H9 (cell line): ENCODE results near the gene ABCA10. TPM values are rescaled to one million over a fixed set of nuclear protein-coding genes. Genes with fewer than 3 reads are reported as not detected.

Experiments used
- DNase-seq: peaks from one replicate; pipeline ENCODE4 v3.0.0-alpha.2; 2017
- H2AFZ ChIP-seq: one replicate; pipeline ENCODE4 v1.6.1; 2013; ENCODE audit warnings: mild to moderate bottlenecking, low read length, control low read depth, moderate library complexity
- H2AK5ac ChIP-seq: 2 replicates; pipeline ENCODE4 v1.6.1; 2013; ENCODE audit warnings: low read length, control low read depth, mixed read lengths; ENCODE audit not compliant: insufficient read length
- H2BK120ac ChIP-seq: one replicate; pipeline ENCODE4 v1.6.1; 2013; ENCODE audit warnings: low read depth, mild to moderate bottlenecking, low read length, control low read depth, inconsistent platforms; ENCODE audit not compliant: poor library complexity, severe bottlenecking
- H2BK12ac ChIP-seq: 2 replicates; pipeline ENCODE4 v1.6.1; 2013; ENCODE audit warnings: low read length, control low read depth, mixed read lengths, low read depth; ENCODE audit not compliant: insufficient read length
- H2BK15ac ChIP-seq: 2 replicates; pipeline ENCODE4 v1.6.1; 2013; ENCODE audit warnings: low read depth, low read length, control low read depth
- H2BK20ac ChIP-seq: one replicate; pipeline ENCODE4 v1.6.1; 2013; ENCODE audit warnings: low read depth, mild to moderate bottlenecking, low read length, control low read depth, inconsistent platforms; ENCODE audit not compliant: poor library complexity, severe bottlenecking
- H2BK5ac ChIP-seq: 2 replicates; pipeline ENCODE4 v1.6.1; 2013; ENCODE audit warnings: low read length, control low read depth, mixed read lengths; ENCODE audit not compliant: insufficient read length
- H3K14ac ChIP-seq: 2 replicates; pipeline ENCODE4 v1.6.1; 2013; ENCODE audit warnings: low read length, control low read depth; ENCODE audit not compliant: insufficient read depth
- H3K18ac ChIP-seq: 2 replicates; pipeline ENCODE4 v1.6.1; 2013; ENCODE audit warnings: low read depth, mild to moderate bottlenecking, mixed read lengths, low read length, control low read depth; ENCODE audit not compliant: insufficient read length
- H3K23ac ChIP-seq: 2 replicates; pipeline ENCODE4 v1.6.1; 2013; ENCODE audit warnings: low read length, control low read depth, mixed read lengths, low read depth; ENCODE audit not compliant: insufficient read length
- H3K23me2 ChIP-seq: 2 replicates; pipeline ENCODE4 v1.6.1; 2013; ENCODE audit warnings: low read depth, mild to moderate bottlenecking, mixed read lengths, low read length, control low read depth; ENCODE audit not compliant: insufficient read length, poor library complexity, severe bottlenecking
- H3K27ac ChIP-seq: 2 replicates; pipeline ENCODE4 v1.5.1; 2013; ENCODE audit warnings: low read length, control low read depth, mixed read lengths, low read depth; ENCODE audit not compliant: insufficient read length
- H3K27me3 ChIP-seq: 2 replicates; pipeline ENCODE4 v1.6.1; 2013; ENCODE audit warnings: low read length, control low read depth, inconsistent platforms; ENCODE audit not compliant: insufficient read depth
- H3K4ac ChIP-seq: 2 replicates; pipeline ENCODE4 v1.6.1; 2013; ENCODE audit warnings: low read depth, mild to moderate bottlenecking, control low read depth, inconsistent platforms, low read length, moderate library complexity
- H3K4me1 ChIP-seq: 2 replicates; pipeline ENCODE4 v1.6.1; 2013; ENCODE audit warnings: low read length, control low read depth, inconsistent platforms; ENCODE audit not compliant: insufficient read depth
- H3K4me2 ChIP-seq: 2 replicates; pipeline ENCODE4 v1.6.1; 2013; ENCODE audit warnings: low read length, control low read depth, mixed read lengths; ENCODE audit not compliant: insufficient read length, insufficient read depth
- H3K56ac ChIP-seq: 2 replicates; pipeline ENCODE4 v1.6.1; 2013; ENCODE audit warnings: low read depth, mild to moderate bottlenecking, mixed read lengths, low read length, control low read depth; ENCODE audit not compliant: insufficient read length
- H3K79me1 ChIP-seq: 2 replicates; pipeline ENCODE4 v1.6.1; 2013; ENCODE audit warnings: low read depth, mild to moderate bottlenecking, moderate library complexity, low read length, control low read depth, inconsistent platforms; ENCODE audit not compliant: insufficient read depth, poor library complexity, severe bottlenecking
- H3K79me2 ChIP-seq: 2 replicates; pipeline ENCODE4 v1.6.1; 2013; ENCODE audit warnings: low read length, control low read depth, inconsistent platforms; ENCODE audit not compliant: insufficient read depth
- H3K9ac ChIP-seq: 2 replicates; pipeline ENCODE4 v1.6.1; 2013; ENCODE audit warnings: low read length, control low read depth, mixed read lengths; ENCODE audit not compliant: insufficient read length; ENCODE audit errors: extremely low read depth
- H3K9me3 ChIP-seq: one replicate; pipeline ENCODE4 v1.6.1; 2013; ENCODE audit warnings: low read depth, low read length, inconsistent platforms; ENCODE audit not compliant: control insufficient read depth
- H3T11ph ChIP-seq: one replicate; pipeline ENCODE4 v1.6.1; 2013; ENCODE audit warnings: mild to moderate bottlenecking, low read length, control low read depth, inconsistent platforms
- H4K20me1 ChIP-seq: one replicate; pipeline ENCODE4 v1.6.1; 2013; ENCODE audit not compliant: control insufficient read depth, insufficient read length, insufficient read depth
- H4K5ac ChIP-seq: 2 replicates; pipeline ENCODE4 v1.6.1; 2013; ENCODE audit warnings: low read depth, mild to moderate bottlenecking, mixed read lengths, low read length, control low read depth; ENCODE audit not compliant: insufficient read length
- H4K8ac ChIP-seq: replicated peaks from 2 replicates; pipeline ENCODE4 v1.6.1; 2013; ENCODE audit warnings: low read length, control low read depth, mixed read lengths, low read depth; ENCODE audit not compliant: insufficient read length
- H4K91ac ChIP-seq: 2 replicates; pipeline ENCODE4 v1.6.1; 2013; ENCODE audit warnings: low read depth, mild to moderate bottlenecking, moderate library complexity, mixed read lengths, low read length, control low read depth; ENCODE audit not compliant: insufficient read length
- H3K27ac Mint-ChIP-seq, 3 experiments: 2 replicates in 2 of 3; 3 replicates in 1 of 3; pipeline ENCODE4 v1.8.0; 2020 to 2021; ENCODE audit warnings: mixed read lengths in 3 of 3, mild to moderate bottlenecking in 1 of 3, moderate library complexity in 1 of 3
- H3K27me3 Mint-ChIP-seq: 2 replicates; pipeline ENCODE4 v1.8.0; 2021; ENCODE audit warnings: low read depth, mild to moderate bottlenecking, moderate library complexity, mixed read lengths
- H3K36me3 Mint-ChIP-seq, 3 experiments: 2 replicates in 2 of 3; 3 replicates in 1 of 3; pipeline ENCODE4 v1.8.0; 2020 to 2021; ENCODE audit warnings: low read depth in 3 of 3, mixed read lengths in 3 of 3; ENCODE audit not compliant: insufficient read depth in 1 of 3
- H3K4me1 Mint-ChIP-seq, 2 experiments: 2 replicates each; pipeline ENCODE4 v1.8.0; 2020; ENCODE audit warnings: mixed read lengths in 2 of 2
- H3K4me3 Mint-ChIP-seq, 2 experiments: 2 replicates in 1 of 2; 3 replicates in 1 of 2; pipeline ENCODE4 v1.8.0; 2020 to 2021; ENCODE audit warnings: mild to moderate bottlenecking in 2 of 2, mixed read lengths in 2 of 2, moderate library complexity in 1 of 2
- H3K9me3 Mint-ChIP-seq, 2 experiments: 2 replicates in 1 of 2; 3 replicates in 1 of 2; pipeline ENCODE4 v1.8.0; 2020; ENCODE audit warnings: mild to moderate bottlenecking in 2 of 2, mixed read lengths in 2 of 2, moderate library complexity in 1 of 2
- CTCF ChIP-seq: fragments of 200-600 bp; sonication (generic); conservative IDR thresholded peaks from 3 replicates; pipeline ENCODE4 v1.8.0; 2021; ENCODE audit warnings: antibody characterized with exemption, mild to moderate bottlenecking
- WGBS: extraction: QIAGEN DNeasy Blood & Tissue Kit; methylation state at CpG from one replicate; pipeline ENCODE4 v1.1.7; 2013; ENCODE audit warnings: missing lambda C conversion rate, low lambda C conversion rate, mixed read lengths; ENCODE audit not compliant: insufficient read length; ENCODE audit errors: extremely low coverage; 5-methylcytosine and 5-hydroxymethylcytosine counted together
- total RNA-seq: library from RNA; stranded (reverse); gene quantifications from 2 replicates; pipeline ENCODE4 v1.2.1, GENCODE V29; 2021

The ABCA10 gene
- total RNA-seq, 1 experiment from 2014 or later: not detected

- no peaks in the 10 kb centered on the region for H3K27me3 Mint-ChIP-seq
- H3K14ac ChIP-seq: no peak overlapping the region
- no peak overlapping the region for H4K5ac ChIP-seq
- H3K4me1 ChIP-seq: no peaks in the 10 kb centered on the region
- no peaks in the 10 kb centered on the region for H3K23me2 ChIP-seq
- H2BK5ac ChIP-seq: no peak overlapping the region
- no peak overlapping the region for H2AFZ ChIP-seq
- H3K4ac ChIP-seq: no peak overlapping the region
- H3K4me1 Mint-ChIP-seq: no peaks in the 10 kb centered on the region
- H3K9ac ChIP-seq: no peak overlapping the region
- no peak for DNase-seq
- no peak overlapping the region for H3K4me2 ChIP-seq
- H3K23ac ChIP-seq: no peak overlapping the region
- H3K9me3 Mint-ChIP-seq: no peaks in the 10 kb centered on the region
- no peaks in the 10 kb centered on the region for H3K9me3 ChIP-seq
- H2AK5ac ChIP-seq: no peak overlapping the region
- TF ChIP-seq CTCF: no peak
- no peak overlapping the region for H3K27ac Mint-ChIP-seq
- no peaks in the 10 kb centered on the region for H3K36me3 Mint-ChIP-seq
- no peaks in the 10 kb centered on the region for H3K79me1 ChIP-seq
- no peaks in the 10 kb centered on the region for H3K27me3 ChIP-seq
- WGBS: no CpG with 5 or more reads among the region's 1 CpG
- H4K8ac ChIP-seq: no peak overlapping the region
- H2BK15ac ChIP-seq: no peak overlapping the region
- H3K4me3 Mint-ChIP-seq: no peak overlapping the region
- H3K18ac ChIP-seq: no peak overlapping the region
- no peak overlapping the region for H3T11ph ChIP-seq
- no peak overlapping the region for H2BK20ac ChIP-seq
- H3K27ac ChIP-seq: no peak overlapping the region
- H3K56ac ChIP-seq: no peak overlapping the region
- H2BK12ac ChIP-seq: no peak overlapping the region
- H2BK120ac ChIP-seq: no peak overlapping the region
- H4K91ac ChIP-seq: no peak overlapping the region
- no peaks in the 10 kb centered on the region for H3K79me2 ChIP-seq
- H4K20me1 ChIP-seq: no peaks in the 10 kb centered on the region
Observed at GRCh38 chr17:69254187-69254586, 25.6 kb upstream of the ABCA10 start.
